HL-60 (cell line): ENCODE data around the gene BOLL.

ENCODE experiments used
- CTCF ChIP-seq: IDR thresholded peaks from one replicate; pipeline ENCODE4 v1.5.1; 2011; ENCODE audit warnings: low read length, control low read depth, inconsistent platforms; ENCODE audit not compliant: insufficient read depth
- REST ChIP-seq: IDR thresholded peaks from 2 replicates; pipeline ENCODE4 v1.6.1; 2012; ENCODE audit warnings: low read depth; ENCODE audit not compliant: insufficient replicate concordance

GRCh38 chr2:197707316-197708213 lies 77.6 kb downstream of the BOLL start:
- TF ChIP-seq CTCF, result peak; percentile 40
- TF ChIP-seq REST, result no peak
